OCI-LY1 (cell line): ENCODE measurements around the gene CEP128.

Experiments
- H2AFZ ChIP-seq: fragments of 200-600 bp; sonication (generic), shearing (Covaris generic); 2 replicates; pipeline ENCODE4 v1.6.0; 2014; ENCODE audit warnings: antibody characterized with exemption, mild to moderate bottlenecking, low read length
- H3F3A ChIP-seq: fragments of 200-600 bp; sonication (generic), shearing (Covaris generic); 2 replicates; pipeline ENCODE4 v1.6.0; 2014; ENCODE audit warnings: mild to moderate bottlenecking, antibody characterized with exemption, low read length, moderate library complexity; ENCODE audit not compliant: insufficient read depth
- H3K27ac ChIP-seq: fragments of 200-600 bp; sonication (generic); 2 replicates; pipeline ENCODE4 v1.5.1; 2014; ENCODE audit warnings: low read length, mixed run types, mild to moderate bottlenecking, low read depth; ENCODE audit not compliant: poor library complexity, severe bottlenecking
- H3K27me3 ChIP-seq: fragments of 200-600 bp; sonication (generic); 2 replicates; pipeline ENCODE4 v1.6.0; 2014; ENCODE audit warnings: antibody characterized with exemption, mild to moderate bottlenecking, low read length, moderate library complexity; ENCODE audit not compliant: insufficient read depth
- H3K36me3 ChIP-seq: fragments of 200-600 bp; sonication (generic); 2 replicates; pipeline ENCODE4 v1.6.1; 2014; ENCODE audit warnings: mild to moderate bottlenecking, antibody characterized with exemption, low read length, moderate library complexity, mixed read lengths; ENCODE audit not compliant: insufficient read depth
- H3K4me1 ChIP-seq: fragments of 200-600 bp; sonication (generic); 2 replicates; pipeline ENCODE4 v1.5.1; 2014; ENCODE audit warnings: mild to moderate bottlenecking, low read length, moderate library complexity; ENCODE audit not compliant: insufficient read depth, severe bottlenecking
- H3K4me2 ChIP-seq: fragments of 200-600 bp; sonication (generic), shearing (Covaris generic); 2 replicates; pipeline ENCODE4 v1.6.1; 2014; ENCODE audit warnings: low read length
- H3K4me3 ChIP-seq: fragments of 200-600 bp; sonication (generic); 2 replicates; pipeline ENCODE4 v1.5.1; 2014; ENCODE audit warnings: low read length, low read depth, mild to moderate bottlenecking, mixed read lengths; ENCODE audit not compliant: poor library complexity, severe bottlenecking
- H3K79me2 ChIP-seq: fragments of 200-600 bp; shearing (Covaris generic); 2 replicates; pipeline ENCODE4 v1.6.1; 2016; ENCODE audit warnings: mixed run types, low read length, mixed read lengths; ENCODE audit not compliant: insufficient read depth
- H3K9ac ChIP-seq: fragments of 200-600 bp; sonication (generic), shearing (Covaris generic); 2 replicates; pipeline ENCODE4 v1.6.1; 2014; ENCODE audit warnings: mild to moderate bottlenecking, low read length, mixed read lengths
- H3K9me2 ChIP-seq: fragments of 200-600 bp; sonication (generic), shearing (Covaris generic); 2 replicates; pipeline ENCODE4 v1.6.1; 2014; ENCODE audit warnings: low read depth, mild to moderate bottlenecking, low read length, mixed read lengths
- H3K9me3 ChIP-seq: fragments of 200-600 bp; shearing (Covaris generic); 2 replicates; pipeline ENCODE4 v1.6.1; 2014; ENCODE audit warnings: low read length, mixed read lengths
- H4K20me1 ChIP-seq: fragments of 200-600 bp; sonication (generic), shearing (Covaris generic); 2 replicates; pipeline ENCODE4 v1.6.0; 2016; ENCODE audit warnings: mild to moderate bottlenecking, low read length; ENCODE audit not compliant: insufficient read depth
- EZH2 ChIP-seq: fragments of 200-600 bp; sonication (generic), shearing (Covaris generic); IDR thresholded peaks from 2 replicates; pipeline ENCODE4 v1.8.0; 2017; ENCODE audit warnings: borderline replicate concordance, mixed run types, mild to moderate bottlenecking, antibody characterized with exemption, low read length, moderate library complexity, mixed read lengths
- TF ChIP-seq, protein P1 (sequence below): fragments of 200-600 bp; sonication (generic), shearing (Covaris generic); IDR thresholded peaks from 2 replicates; pipeline ENCODE4 v1.5.1; 2017; ENCODE audit warnings: mild to moderate bottlenecking, antibody characterized with exemption, low read length, moderate library complexity, mixed read lengths

Gene CEP128

DNA sequence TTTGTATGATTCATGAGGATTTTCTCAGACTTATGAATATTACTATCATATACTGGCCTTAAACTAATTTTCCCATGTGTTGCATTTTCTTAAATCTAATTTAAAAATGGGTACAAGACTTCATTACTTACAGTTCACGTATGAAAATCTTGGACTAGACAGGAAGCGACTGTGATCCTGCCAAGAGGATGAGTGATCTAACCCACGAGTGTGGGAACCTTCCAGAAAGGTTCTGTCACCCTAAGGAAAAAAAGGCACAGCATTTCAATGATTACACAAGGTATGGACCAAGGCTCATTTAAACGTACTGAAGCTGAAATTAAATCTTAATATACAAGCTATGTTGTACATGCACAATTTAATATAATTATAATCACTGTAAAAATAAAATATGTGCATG is 436.8 kb downstream of the CEP128 start:
- no peak overlapping the region for H3K9ac ChIP-seq
- TF ChIP-seq, protein P1, sequence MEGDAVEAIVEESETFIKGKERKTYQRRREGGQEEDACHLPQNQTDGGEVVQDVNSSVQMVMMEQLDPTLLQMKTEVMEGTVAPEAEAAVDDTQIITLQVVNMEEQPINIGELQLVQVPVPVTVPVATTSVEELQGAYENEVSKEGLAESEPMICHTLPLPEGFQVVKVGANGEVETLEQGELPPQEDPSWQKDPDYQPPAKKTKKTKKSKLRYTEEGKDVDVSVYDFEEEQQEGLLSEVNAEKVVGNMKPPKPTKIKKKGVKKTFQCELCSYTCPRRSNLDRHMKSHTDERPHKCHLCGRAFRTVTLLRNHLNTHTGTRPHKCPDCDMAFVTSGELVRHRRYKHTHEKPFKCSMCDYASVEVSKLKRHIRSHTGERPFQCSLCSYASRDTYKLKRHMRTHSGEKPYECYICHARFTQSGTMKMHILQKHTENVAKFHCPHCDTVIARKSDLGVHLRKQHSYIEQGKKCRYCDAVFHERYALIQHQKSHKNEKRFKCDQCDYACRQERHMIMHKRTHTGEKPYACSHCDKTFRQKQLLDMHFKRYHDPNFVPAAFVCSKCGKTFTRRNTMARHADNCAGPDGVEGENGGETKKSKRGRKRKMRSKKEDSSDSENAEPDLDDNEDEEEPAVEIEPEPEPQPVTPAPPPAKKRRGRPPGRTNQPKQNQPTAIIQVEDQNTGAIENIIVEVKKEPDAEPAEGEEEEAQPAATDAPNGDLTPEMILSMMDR = no peak
- no peak for TF ChIP-seq EZH2

DNA sequence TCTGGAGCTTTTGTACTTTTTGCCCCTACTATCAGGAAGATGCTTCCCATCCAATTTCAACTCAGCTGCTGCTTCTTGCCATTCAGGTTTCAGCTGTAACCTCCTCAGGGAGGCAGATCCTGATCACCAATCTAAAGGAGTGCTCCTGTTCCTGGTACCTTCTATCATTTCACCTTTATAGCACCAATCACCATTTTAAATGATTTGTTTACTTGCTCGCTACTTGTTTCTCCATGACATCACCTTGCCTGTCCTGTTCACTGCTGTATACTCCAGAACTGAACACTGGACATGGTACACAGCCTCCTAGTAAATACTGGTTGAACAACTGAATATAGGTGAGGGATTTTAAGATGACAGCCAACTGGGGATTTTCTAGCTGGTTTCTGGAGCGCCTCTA is 443.0 kb downstream of the CEP128 start:
- Histone ChIP-seq H3K27ac (no peak overlapping the region), H3F3A (no peaks in the 10 kb centered on the region), H3K4me1 (no peaks in the 10 kb centered on the region), H3K9ac (no peak overlapping the region), H3K36me3 (0 out of 2 replicates have a peak, but pooled peaks cover 3% of the 10 kb centered on the region), H4K20me1 (no peaks in the 10 kb centered on the region), H3K9me2 (no peaks in the 10 kb centered on the region), H3K4me2 (no peak overlapping the region), H2AFZ (no peak overlapping the region), H3K27me3 (no peaks in the 10 kb centered on the region), H3K4me3 (no peak overlapping the region), H3K9me3 (no peaks in the 10 kb centered on the region), H3K79me2 (no peaks in the 10 kb centered on the region)
- TF ChIP-seq EZH2 = no peak
- TF ChIP-seq, protein P1 = no peak

More for the DNA sequence above, 436.8 kb downstream of the CEP128 start:
- H2AFZ ChIP-seq = no peak overlapping the region
- H3F3A ChIP-seq = no peaks in the 10 kb centered on the region
- no peaks in the 10 kb centered on the region for H3K4me1 ChIP-seq
- no peak overlapping the region for H3K4me2 ChIP-seq
- H3K4me3 ChIP-seq = no peak overlapping the region
- H3K79me2 ChIP-seq = no peaks in the 10 kb centered on the region
- no peak overlapping the region for H3K27ac ChIP-seq
- H3K9me3 ChIP-seq = no peaks in the 10 kb centered on the region
- H3K9me2 ChIP-seq = no peaks in the 10 kb centered on the region
- H3K27me3 ChIP-seq = no peaks in the 10 kb centered on the region
- 0 out of 2 replicates have a peak, but pooled peaks cover 6% of the 10 kb centered on the region for H3K36me3 ChIP-seq
- H4K20me1 ChIP-seq = no peaks in the 10 kb centered on the region

DNA sequence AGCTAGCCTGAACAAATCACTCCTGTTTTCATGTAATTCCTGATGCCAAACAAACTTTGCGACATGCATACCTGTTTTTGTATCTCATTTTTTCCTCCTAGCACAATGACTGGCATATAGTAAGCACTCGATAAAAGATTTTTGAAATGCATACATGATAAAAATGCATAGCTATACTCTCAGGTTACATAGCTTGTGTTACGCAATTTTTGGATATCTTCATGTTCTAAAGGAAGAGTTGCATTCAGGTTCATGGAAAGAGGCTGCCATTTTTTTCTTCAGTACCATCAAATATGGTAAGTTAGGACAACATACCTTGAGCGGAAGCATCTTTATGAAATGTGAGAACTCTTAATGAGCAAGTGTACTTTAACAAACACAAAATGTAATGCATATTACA is 445.4 kb downstream of the CEP128 start:
- TF ChIP-seq, protein P1 = no peak
- no peaks in the 10 kb centered on the region for H3F3A ChIP-seq
- H2AFZ ChIP-seq = no peak overlapping the region
- peaks cover 5% of the 10 kb centered on the region for H3K4me1 ChIP-seq
- H3K27ac ChIP-seq = no peak overlapping the region
- H3K9me3 ChIP-seq = no peaks in the 10 kb centered on the region
- H3K9me2 ChIP-seq = no peaks in the 10 kb centered on the region
- no peaks in the 10 kb centered on the region for H3K27me3 ChIP-seq
- H3K36me3 ChIP-seq = no peaks in the 10 kb centered on the region
- H3K9ac ChIP-seq = no peak overlapping the region
- H3K4me3 ChIP-seq = no peak overlapping the region
- H4K20me1 ChIP-seq = no peaks in the 10 kb centered on the region
- no peaks in the 10 kb centered on the region for H3K79me2 ChIP-seq
- H3K4me2 ChIP-seq = no peak overlapping the region
